NCI-H2107 treated with DMSO at 0.1 percent for 48 hours (cell line): ENCODE data around the gene PICK1.
"Not testable (repeated sequence)": the region's sequence is repeated elsewhere in the genome, so short reads cannot be mapped to it uniquely, and the experiment has no call there.

Source experiments
- DNase-seq: peaks from one replicate; lab custom pipeline; 2025; ENCODE audit not compliant: unreplicated experiment; lab: John Stamatoyannopoulos, UW

Gene PICK1

GRCh38 chr22:38030311-38031133 lies 26.7 kb upstream of the PICK1 start:
- no peak for DNase-seq

- no peak for DNase-seq
Measured at GRCh38 chr22:38031491-38031890, 25.7 kb upstream of the PICK1 start.

- DNase-seq, result no peak
Measured at GRCh38 chr22:38032681-38033521, 24.3 kb upstream of the PICK1 start.

- no peak for DNase-seq
Measured at GRCh38 chr22:38033522-38034277, 23.5 kb upstream of the PICK1 start.

GRCh38 chr22:38034278-38034882 lies 22.8 kb upstream of the PICK1 start:
- DNase-seq, result no peak

- DNase-seq, result no peak
Measured at GRCh38 chr22:38034884-38035529, 22.2 kb upstream of the PICK1 start.

GRCh38 chr22:38035530-38035885 lies 21.7 kb upstream of the PICK1 start:
- peak; percentile 62 for DNase-seq

- no peak for DNase-seq
Measured at GRCh38 chr22:38036392-38037062, 20.7 kb upstream of the PICK1 start.

GRCh38 chr22:38037367-38038150 lies 19.6 kb upstream of the PICK1 start:
- DNase-seq, result not testable (repeated sequence)

- no peak for DNase-seq
Measured at GRCh38 chr22:38038426-38038825, 18.8 kb upstream of the PICK1 start.

- DNase-seq, result no peak
Measured at GRCh38 chr22:38038890-38039812, 18.1 kb upstream of the PICK1 start.

GRCh38 chr22:38040953-38041759 lies 16.0 kb upstream of the PICK1 start:
- DNase-seq, result no peak

GRCh38 chr22:38041760-38042487 lies 15.3 kb upstream of the PICK1 start:
- DNase-seq, result no peak

- DNase-seq, result no peak
Measured at GRCh38 chr22:38042488-38042790, 14.8 kb upstream of the PICK1 start.

GRCh38 chr22:38043151-38044039 lies 13.8 kb upstream of the PICK1 start:
- DNase-seq, result no peak
